HG03159 (cell line): ENCODE results near the gene PTRHD1.
"Not testable (repeated sequence)": the region's sequence is repeated elsewhere in the genome, so short reads cannot be mapped to it uniquely, and the experiment has no call there.

Experiments used
- ATAC-seq: cut with Tn5 transposase; IDR thresholded peaks from one replicate; pipeline ENCODE4 v1.9.1; 2021; ENCODE audit warnings: mild to moderate bottlenecking, moderate library complexity; ENCODE audit not compliant: unreplicated experiment

Gene PTRHD1

DNA sequence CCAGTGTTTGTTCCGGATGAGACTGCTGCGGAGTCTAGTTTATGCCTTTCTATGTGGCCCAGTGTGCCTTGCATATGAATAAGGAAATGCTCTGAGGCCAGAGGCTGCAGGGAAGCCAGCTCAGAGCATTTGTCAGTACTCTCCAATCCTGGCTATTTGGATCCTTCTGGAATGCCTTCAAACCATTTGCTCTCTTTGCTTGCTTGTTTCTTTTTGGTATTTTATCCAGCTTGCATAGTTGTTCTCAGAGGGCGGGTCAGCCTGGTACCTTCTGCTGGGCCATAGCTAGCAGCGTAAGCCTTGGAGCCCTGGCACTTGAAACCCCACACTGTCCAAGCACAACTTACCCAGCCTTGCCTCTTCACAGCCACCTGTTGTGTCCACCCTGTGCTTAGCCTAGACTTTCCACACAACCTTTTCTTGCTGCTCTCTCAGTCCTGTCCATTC lies 20.5 kb upstream of the PTRHD1 start:
- ATAC-seq, result no peak

DNA sequence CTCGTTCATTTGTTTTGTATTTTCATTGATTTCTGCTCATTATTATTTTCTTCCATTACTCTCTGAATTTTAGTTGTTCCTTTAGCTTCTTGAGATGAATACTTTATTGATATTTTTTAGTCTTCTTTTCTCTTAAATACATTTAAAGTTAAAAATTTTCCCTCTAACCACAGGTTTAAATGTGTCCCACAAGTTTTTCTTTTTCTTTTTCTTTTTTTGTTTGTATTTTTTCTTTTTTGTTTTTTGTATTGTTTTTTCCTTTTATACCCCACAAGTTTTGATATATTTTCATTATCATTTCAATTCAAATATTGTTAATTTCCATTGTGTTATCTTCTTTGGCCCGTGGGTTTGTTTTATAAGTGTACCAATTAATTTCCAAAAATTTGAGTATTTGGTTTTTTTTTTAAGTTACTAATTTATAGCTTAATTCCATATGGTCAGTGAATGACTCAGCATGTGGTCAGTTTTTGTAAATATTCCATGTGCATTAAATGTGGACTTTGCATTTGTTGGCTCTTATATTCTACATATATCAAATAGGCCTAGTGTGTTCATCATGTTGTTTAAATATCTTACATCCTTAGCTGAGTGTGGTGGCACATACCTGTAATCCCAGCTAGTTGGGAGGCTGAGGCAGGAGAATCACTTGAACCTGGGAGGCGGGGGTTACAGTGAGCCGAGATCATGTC lies 16.3 kb upstream of the PTRHD1 start:
- ATAC-seq, result no peak

DNA sequence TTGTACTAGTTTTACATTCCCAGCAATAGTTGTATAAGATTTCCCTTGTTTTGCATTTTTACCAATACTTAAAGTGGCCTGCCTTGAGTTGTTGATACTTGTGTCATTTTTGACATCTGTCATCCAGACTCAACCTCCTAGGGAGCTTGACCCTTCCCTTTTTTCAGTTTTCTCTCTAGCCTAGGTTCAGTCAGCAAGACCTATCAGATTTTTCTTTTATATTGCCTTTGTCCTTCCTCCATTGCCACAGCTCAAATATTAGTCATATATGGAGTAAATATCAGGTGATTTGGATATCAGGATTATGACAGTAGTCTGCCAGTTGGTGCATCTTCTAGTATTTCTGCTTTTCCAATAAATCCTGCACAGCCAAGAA lies 13.5 kb upstream of the PTRHD1 start:
- ATAC-seq, result no peak

DNA sequence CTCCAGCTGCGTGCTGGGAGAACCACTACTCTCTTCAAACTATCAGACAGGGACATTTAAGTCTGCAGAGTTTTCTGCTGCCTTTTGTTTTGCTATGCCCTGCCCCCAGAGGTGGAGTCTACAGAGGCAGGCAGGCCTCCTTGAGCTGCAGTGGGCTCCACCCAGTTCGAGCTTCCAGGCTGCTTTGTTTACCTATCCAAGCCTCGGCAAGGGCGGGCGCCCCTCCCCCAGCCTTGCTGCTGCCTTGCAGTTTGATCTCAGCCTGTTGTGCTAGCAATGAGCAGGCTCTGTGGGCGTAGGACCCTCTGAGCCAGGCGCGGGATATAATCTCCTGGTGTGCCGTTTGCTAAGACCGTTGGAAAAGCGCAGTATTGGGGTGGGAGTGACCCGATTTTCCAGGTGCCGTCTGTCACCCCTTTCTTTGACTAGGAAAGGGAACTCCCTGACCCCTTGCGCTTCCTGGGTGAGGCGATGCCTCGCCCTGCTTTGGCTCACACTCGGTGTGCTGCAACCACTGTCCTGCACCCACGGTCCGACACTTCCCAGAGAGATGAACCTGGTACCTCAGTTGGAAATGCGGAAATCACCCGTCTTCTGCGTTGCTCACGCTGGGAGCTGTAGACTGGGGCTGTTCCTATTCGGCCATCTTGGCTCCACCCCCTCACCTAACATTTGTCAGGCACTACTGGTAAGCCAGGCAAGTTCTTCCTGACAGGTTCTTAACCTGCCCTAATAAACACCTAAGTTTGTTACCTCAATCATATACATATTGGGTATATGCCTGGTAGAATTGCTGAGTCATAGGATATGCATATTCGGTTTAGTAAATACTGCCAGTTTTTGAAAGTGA lies 12.8 kb upstream of the PTRHD1 start:
- ATAC-seq, result not testable (repeated sequence)

DNA sequence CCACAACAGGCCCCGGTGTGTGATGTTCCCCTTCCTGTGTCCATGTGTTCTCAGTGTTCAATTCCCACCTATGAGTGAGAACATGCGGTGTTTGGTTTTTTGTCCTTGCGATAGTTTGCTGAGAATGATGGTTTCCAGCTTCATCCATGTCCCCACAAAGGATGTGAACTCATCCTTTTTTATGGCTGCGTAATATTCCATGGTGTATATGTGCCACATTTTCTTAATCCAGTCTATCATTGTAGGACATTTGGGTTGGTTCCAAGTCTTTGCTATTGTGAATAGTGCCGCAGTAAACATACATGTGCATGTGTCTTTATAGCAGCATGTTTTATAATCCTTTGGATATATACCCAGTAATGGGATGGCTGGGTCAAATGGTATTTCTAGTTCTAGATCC lies 7.3 kb upstream of the PTRHD1 start:
- not testable (repeated sequence) for ATAC-seq

DNA sequence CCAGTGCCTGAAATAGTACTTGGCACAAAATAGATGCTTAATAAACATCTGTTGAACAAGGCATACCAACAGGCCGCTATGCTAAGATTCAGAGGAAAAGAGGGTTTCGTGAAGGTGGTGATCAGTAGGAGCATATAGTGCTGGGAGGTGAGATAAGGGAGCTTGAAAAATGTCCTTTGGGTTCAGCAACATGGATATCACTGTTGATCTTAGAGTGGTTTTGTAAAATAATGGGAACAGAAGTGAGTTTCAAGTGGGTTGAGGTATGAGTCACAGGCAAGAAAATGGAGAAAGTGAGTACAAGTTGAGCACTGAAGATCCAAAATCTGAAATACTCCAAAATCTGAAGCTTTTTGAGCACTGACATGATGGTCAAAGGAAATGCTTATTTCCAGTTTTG lies 4.5 kb upstream of the PTRHD1 start:
- ATAC-seq, result no peak

DNA sequence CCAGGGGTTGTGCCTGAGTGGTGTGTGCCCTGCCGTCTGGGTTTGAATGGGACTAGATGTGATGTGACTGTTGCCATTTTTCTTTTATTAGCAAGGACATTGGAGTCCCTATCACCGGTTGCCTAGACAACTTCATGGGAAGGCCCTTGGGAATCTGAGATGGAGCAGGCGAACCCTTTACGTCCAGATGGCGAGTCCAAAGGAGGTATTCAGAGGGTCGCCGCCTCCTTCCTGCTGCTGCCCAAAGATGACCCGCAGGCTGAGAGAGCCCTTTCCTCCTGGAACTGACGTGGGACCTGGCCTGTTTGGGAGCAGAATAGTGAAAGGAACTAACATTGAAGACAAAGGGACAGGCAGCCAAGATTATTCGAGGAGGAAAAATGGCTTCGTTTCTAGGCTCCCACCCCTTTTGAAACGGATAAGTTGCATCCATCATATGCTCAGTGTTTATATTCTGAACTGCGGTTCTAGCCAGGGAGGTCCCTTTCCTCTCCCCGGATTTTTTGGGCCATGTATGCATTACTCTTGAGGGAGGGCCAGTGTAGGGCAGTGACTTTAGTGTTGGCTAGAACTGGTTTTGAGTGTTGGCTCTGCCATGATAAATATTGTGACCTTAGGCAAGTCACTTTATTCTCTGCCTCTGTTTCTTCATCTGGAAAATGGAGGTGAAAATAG lies 707 bp upstream of the PTRHD1 start:
- ATAC-seq, result no peak

DNA sequence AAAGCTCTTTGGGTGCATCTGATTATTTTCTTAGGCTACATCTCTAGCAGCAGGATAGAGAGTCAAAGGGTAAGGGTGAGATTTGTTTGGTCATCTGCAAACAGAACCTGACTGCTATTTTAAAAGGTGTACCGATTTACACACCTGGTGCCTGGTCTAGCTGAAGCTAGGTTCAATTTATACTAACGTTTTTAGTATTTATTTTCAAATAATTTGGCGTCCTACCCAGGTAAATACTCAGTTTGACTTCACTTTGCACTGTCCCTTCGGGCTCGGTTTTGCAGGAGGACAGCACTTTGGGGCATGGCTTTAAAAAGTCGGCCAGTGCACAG lies 683 bp downstream of the PTRHD1 start:
- no peak for ATAC-seq

DNA sequence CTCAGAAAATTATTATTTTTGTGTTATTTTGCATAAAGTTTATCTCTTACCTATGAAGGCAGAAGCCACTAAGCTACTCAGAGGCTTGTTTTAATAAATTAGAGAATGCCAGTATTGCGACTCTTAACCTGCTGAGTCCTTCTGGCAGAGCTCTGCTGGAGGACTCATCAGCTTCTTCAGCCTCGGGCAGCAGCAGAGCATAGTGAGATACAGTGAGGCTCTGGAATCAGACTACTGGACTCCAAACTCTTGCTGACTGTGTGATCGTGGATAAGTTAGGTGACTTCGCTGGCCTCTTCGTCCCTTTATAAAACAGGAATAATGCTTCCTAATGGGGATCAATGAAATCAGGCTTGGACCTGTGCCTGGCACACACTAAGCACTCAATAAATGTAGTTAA lies 1.7 kb downstream of the PTRHD1 start:
- no peak for ATAC-seq

DNA sequence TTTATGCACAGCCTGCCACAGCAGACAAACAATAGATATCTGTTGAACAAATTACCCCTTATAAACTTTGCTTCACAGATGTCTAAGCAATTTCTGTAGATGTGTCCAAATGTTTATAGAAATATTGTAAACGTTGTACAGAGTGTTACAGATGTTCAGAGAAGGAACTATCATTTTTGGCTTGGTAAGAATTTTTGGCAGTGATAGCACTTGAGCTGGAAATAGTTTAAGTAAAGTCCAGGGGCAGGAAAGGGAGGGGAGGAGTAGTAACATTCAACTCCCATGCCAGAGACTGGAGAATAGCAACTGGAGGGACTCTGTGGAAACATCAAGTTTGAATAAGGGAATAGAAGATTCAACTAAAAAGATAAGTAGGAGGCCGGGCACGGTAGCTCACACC lies 4.4 kb downstream of the PTRHD1 start:
- no peak for ATAC-seq

DNA sequence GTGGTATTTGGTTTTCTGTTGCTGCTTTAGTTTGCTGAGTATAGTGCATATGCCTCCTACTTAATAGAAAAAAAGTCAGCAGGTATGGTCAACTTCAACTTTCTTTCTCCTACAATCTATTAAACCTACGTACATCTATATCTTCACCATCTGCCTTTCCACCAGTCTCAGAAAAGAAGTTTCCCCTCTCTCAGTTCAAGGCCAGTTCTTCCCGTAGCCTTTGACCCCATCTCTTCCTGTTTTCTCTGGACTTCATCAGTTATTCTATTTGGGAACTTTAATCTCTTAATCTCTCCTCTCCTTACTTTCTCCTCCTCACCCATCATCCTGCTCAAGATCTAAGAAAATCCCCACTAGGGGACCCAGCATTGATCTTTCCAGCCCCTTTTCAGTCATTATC lies 5.7 kb downstream of the PTRHD1 start:
- no peak for ATAC-seq

DNA sequence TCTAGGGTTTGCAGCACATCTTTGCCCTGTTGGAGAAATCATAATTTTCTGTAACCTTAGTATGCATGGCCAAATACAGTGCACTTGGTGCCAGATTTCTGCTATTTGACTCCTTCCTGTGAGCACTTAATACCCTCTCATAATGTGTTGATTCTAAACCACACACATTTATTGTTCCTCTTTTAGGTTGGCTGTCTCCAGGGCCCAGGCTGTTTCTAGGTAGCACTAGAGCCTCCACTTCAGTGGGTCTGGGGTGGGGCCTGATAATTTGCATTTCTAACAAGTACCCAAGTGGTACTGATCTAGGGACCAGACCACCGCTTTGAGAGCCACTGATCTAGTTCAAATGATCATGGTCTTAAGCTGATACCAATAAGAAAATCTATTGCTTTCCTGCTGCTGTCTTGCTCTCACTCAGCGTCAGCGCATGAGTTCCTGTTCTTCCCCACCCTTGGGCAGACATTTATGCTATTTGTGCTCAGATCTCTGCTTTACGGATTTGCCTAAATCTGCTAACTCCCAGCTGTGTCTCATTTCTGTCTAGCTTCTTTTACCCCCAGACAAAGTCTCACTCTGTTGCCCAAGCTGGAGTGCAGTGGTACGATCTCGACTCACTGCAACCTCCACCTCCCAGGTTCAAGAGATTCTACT lies 7.4 kb downstream of the PTRHD1 start:
- peak; percentile 94 for ATAC-seq

DNA sequence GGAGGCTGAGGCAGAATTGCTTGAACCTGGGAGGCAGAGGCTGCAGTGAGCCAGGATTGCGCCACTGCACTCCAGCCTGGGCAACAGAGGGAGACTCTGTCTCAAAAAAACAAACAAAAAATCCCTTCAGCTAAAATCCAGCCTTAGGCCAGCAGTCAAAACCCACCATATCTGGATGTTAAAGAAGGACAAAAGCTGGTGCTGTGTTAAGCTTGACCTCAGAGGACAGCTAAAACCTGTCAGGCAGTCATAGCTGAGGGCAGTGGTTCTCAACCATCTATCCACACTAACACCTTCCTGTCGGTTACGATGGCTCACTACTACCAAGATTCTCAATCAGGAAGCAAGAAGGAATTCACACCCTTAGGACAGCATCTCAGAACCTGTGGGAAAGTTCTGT lies 9.6 kb downstream of the PTRHD1 start:
- no peak for ATAC-seq

DNA sequence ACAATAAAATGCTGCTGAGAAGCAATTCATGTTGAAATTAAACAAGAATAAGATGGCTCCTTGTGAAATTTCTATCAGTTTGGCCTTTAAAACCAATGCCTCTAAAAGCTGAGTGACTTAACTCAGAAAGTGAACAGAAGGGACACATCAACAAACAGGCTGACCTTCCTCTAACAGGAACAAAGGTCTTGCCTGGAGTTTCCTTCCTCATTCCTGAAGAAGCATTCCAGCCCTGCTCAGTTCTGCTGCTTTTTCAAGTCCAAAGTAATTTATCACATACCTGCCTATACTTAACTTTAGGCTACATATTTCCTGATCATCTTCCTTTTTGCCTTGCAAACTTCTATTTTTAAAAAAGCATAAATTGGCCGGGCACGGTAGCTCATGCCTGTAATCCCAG lies 14.1 kb downstream of the PTRHD1 start:
- no peak for ATAC-seq

DNA sequence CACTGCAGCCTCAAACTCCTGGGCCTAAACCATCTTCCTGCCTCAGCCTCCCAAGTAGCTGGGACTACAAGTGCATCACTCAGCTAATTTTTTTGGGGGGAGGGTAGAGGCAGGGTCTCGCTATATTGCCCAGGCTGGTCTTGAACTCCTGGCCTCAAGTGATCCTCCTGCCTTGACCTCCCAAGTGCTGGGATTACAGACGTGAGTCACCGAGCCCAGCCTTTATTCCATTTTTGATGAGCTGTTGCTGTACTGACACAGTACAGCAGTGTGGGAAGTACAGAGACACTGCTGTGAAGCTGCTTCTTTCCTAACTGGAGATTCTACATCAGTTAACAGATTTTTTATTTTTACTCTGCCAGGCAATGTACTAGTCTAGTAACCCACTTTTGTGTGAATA lies 18.8 kb downstream of the PTRHD1 start:
- no peak for ATAC-seq

DNA sequence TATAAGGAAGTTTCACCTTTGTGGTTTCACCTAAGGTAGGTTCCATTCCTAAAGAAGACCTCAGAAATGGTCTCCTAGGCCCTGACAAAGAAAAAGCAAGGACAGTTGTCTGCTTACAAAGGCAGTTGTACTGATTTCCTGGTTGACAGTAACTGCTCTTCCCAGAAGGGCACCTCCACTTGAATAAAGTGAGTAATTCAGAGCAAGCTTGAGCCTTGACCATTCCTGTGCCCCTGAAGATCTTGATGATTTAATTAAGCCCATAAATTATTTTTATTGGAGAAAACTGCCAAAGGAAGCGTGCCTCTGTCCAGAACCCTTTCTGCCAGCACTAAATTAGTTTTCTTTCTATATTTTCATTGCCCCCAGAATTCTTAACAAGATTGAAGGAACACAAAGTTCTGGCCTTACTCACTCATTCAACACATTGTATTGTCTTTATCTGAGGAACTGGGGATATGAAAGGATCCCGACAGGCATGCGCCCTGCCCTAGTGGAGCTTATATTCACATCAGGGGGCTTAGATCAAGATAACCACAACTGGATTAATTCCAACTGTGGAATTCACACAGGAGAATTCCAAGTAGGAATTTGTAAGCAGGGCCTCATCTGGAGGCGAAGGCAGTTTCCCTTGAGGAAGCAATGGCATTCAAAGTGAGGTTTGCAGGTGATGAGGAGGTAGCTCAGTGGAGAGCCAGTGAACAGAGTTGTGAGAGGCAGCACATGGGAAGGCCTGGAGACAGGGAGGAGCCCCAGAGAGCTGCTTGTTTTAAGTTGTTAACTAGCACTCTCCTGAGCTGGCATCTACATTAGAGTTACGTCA lies 21.2 kb downstream of the PTRHD1 start:
- no peak for ATAC-seq

DNA sequence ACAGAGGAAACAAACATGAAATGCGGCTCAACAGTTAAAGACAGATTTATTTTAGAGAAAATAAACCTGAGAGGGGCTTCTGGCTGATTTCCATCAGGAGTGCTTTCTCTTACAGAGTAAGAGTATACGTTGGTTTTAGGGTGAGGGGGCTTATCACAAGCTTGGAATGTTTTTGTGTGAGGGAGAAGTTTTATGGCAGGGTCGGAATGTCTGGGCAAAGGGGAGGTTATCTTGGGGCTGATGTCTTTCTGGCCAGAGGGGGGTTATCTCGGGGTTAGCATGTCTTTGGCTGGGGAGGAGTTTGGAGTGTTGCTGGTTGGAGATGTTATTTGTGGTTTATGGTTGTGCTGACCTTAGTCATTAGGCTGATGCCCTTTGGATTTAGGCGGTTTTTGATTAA lies 22.1 kb downstream of the PTRHD1 start:
- no peak for ATAC-seq

DNA sequence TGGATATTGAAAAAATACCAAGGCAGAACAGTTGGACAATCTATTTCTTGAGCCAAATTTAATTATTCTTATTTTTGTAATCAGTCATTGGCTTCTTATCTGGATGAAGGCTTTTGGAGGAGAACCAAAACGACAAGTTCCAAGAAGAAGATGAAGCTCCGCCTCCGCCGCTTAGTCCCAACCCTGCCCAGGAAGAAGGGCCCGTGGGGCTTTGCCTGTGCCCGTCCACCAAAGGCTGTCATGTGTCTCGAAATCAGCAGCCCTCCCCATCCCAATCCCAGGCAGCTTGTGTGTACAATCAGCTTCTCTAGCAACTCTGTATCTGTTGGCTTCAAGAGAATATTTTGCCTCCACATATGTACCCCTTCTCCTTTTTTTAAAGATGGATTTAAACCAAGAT lies 24.6 kb downstream of the PTRHD1 start:
- no peak for ATAC-seq

DNA sequence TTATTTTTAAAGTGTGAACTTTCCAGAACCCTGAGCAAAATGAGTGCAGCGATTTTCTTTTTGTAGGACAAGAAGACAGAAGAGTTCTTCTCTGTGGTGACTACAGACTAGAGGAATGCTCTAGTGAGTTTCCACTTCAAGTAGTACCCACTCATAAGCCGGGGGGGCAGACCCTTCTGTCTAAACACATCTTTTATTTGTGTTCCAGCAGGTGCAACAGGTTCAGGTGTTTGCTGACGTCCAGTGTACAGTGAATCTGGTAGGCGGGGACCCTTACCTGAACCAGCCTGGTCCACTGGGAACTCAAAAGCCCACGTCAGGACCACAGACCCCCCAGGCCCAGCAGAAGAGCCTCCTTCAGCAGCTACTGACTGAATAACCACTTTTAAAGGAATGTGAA lies 25.2 kb downstream of the PTRHD1 start:
- ATAC-seq, result no peak

DNA sequence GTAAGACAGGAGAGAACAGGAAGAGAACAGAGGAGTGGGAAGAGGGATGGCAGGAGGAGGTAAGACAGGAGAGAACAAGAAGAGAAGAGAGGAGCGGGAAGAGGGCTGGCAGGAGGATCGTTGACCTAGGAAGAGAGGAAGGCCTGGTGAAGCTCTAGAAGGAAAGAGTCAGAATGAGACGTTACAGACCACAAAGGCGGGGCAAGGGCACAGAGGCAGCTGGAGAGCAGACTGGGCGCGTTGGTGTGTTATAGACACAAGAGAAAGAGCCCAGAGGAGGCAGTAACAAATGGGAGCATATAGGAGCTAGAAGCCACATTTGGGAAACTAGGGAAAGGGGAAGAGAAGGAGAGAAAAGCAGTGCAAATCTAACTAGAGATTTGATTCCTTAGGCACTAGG lies 26.6 kb downstream of the PTRHD1 start:
- no peak for ATAC-seq

DNA sequence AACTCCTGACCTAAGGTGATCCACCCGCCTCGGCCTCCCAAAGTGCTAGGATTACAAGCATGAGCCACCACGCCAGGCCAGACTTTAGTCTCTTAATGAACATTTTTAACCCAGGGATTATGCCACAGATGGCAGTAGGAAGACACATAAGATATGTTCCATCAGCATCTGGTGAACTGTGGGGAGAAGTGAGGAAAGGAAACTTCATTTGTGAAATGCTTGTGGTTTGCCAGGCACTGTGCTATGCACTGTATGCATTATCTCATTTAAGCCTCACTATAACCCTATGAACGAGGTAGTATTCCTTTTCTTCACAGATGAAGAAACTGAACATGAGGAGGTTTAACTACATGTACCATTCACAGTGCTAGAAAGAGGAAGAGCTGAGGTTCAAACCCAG lies 29.3 kb downstream of the PTRHD1 start:
- ATAC-seq, result no peak
